GM12891 (cell line): ENCODE results near the gene MANEAL.

Experiments
- POLR2A ChIP-seq: IDR thresholded peaks from 2 replicates; pipeline ENCODE4 v1.6.1; 2011; ENCODE audit warnings: low read depth, low read length, control low read depth
- POLR2AphosphoS5 ChIP-seq: IDR thresholded peaks from 2 replicates; pipeline ENCODE4 v1.6.1; 2011; ENCODE audit warnings: low read depth, low read length, control low read depth
- TAF1 ChIP-seq: IDR thresholded peaks from 2 replicates; pipeline ENCODE4 v1.6.1; 2011; ENCODE audit warnings: low read depth, low read length, control low read depth

DNA sequence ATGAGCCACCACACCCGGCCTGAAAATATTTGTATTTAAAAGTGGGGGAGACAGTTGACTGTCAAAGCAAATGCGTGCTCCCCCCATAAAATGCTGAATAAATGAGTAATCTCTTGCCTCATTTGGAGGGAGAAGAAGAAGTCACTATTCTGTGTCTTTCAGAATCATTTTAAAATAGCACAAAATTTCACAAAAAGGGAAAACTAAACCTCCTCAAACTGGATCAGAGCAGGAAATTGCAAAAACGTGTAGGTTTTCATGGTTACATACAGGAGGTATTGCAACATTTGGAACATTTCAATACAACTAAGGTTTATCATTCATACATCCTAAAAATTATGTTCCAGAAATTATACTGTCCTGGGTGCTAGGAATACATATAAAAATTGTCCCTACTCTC is 52.1 kb downstream of the MANEAL start:
- TF ChIP-seq TAF1 (no peak), POLR2A (no peak), POLR2AphosphoS5 (no peak)
